ENCODE data around the gene NPC1L1.

The NPC1L1 gene

DNA sequence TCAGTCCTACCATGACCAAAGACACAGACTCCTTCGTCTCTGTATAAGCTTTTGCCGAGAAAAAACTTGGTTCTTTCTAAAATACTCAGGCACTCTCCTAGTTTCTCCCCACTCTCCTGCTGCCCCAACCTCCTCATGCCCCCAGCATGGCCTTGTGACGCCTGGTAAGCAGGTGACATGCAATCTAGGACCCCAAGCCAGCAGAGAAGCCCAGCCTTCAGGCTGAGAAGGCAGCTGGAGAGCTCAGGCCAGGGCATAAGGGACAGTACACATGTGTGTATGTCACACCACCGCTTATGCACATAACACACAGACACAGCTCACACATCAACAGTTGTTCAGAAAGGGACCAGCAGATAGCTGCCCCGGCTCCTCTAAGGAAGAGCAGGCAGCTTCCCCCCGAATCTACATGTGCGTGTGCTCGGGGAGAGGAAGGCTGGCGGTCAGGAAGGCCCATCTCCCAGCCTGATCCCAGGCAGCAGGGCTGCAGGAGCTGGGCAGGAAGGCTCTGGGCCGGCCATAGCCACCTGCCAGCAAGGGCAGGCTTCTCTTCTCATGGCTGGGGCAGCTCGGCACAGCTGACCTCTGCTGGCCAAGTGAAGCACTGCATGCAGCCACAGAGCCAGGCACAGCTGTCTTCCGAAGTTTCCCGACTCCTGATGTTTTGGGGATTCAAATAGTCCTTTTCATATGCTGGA, 24.1 kb upstream of the NPC1L1 start (continued):
- TF ChIP-seq ZNF155 (tag by site-specific recombination; IDR thresholded peaks at IDR 0.05), result no peak
- no peak for TF ChIP-seq GLIS1 (tag by site-specific recombination; IDR thresholded peaks at IDR 0.05)
- no peak for TF ChIP-seq ZNF404 (tag by site-specific recombination; IDR thresholded peaks at IDR 0.05)
- no peak for TF ChIP-seq GFI1B (tag by site-specific recombination; IDR thresholded peaks at IDR 0.05)
- TF ChIP-seq, protein P1, sequence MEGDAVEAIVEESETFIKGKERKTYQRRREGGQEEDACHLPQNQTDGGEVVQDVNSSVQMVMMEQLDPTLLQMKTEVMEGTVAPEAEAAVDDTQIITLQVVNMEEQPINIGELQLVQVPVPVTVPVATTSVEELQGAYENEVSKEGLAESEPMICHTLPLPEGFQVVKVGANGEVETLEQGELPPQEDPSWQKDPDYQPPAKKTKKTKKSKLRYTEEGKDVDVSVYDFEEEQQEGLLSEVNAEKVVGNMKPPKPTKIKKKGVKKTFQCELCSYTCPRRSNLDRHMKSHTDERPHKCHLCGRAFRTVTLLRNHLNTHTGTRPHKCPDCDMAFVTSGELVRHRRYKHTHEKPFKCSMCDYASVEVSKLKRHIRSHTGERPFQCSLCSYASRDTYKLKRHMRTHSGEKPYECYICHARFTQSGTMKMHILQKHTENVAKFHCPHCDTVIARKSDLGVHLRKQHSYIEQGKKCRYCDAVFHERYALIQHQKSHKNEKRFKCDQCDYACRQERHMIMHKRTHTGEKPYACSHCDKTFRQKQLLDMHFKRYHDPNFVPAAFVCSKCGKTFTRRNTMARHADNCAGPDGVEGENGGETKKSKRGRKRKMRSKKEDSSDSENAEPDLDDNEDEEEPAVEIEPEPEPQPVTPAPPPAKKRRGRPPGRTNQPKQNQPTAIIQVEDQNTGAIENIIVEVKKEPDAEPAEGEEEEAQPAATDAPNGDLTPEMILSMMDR (tag by site-specific recombination; IDR thresholded peaks at IDR 0.05), result peak; percentile 85
- TF ChIP-seq IKZF3 (tag by site-specific recombination; IDR thresholded peaks at IDR 0.05), result peak; percentile 21; the same call in 1 of the 2 replicates
- TF ChIP-seq ZNF341 (tag by site-specific recombination; IDR thresholded peaks at IDR 0.05; ENCODE audit: low read depth), result no peak
- TF ChIP-seq HOXA7 (CRISPR knock-in tag; IDR thresholded peaks at IDR 0.05; ENCODE audit: borderline replicate concordance), result no peak
- TF ChIP-seq ZXDB (tag by site-specific recombination; IDR thresholded peaks at IDR 0.05), result no peak
- TF ChIP-seq, protein P2, sequence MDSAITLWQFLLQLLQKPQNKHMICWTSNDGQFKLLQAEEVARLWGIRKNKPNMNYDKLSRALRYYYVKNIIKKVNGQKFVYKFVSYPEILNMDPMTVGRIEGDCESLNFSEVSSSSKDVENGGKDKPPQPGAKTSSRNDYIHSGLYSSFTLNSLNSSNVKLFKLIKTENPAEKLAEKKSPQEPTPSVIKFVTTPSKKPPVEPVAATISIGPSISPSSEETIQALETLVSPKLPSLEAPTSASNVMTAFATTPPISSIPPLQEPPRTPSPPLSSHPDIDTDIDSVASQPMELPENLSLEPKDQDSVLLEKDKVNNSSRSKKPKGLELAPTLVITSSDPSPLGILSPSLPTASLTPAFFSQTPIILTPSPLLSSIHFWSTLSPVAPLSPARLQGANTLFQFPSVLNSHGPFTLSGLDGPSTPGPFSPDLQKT (IDR thresholded peaks at IDR 0.05; ENCODE audit: borderline replicate concordance, low read depth, low read length), result no peak
- TF ChIP-seq ZNF140 (tag by site-specific recombination; IDR thresholded peaks at IDR 0.05), result no peak
- no peak for TF ChIP-seq KLF9 (tag by site-specific recombination; IDR thresholded peaks at IDR 0.05; ENCODE audit: low read depth)
- TF ChIP-seq, protein P3, sequence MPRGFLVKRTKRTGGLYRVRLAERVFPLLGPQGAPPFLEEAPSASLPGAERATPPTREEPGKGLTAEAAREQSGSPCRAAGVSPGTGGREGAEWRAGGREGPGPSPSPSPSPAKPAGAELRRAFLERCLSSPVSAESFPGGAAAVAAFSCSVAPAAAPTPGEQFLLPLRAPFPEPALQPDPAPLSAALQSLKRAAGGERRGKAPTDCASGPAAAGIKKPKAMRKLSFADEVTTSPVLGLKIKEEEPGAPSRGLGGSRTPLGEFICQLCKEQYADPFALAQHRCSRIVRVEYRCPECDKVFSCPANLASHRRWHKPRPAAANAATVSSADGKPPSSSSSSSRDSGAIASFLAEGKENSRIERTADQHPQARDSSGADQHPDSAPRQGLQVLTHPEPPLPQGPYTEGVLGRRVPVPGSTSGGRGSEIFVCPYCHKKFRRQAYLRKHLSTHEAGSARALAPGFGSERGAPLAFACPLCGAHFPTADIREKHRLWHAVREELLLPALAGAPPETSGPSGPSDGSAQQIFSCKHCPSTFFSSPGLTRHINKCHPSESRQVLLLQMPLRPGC (tag by site-specific recombination; IDR thresholded peaks at IDR 0.05), result no peak
- TF ChIP-seq ZSCAN16 (tag by site-specific recombination; IDR thresholded peaks at IDR 0.05), result no peak
- TF ChIP-seq, protein P4, sequence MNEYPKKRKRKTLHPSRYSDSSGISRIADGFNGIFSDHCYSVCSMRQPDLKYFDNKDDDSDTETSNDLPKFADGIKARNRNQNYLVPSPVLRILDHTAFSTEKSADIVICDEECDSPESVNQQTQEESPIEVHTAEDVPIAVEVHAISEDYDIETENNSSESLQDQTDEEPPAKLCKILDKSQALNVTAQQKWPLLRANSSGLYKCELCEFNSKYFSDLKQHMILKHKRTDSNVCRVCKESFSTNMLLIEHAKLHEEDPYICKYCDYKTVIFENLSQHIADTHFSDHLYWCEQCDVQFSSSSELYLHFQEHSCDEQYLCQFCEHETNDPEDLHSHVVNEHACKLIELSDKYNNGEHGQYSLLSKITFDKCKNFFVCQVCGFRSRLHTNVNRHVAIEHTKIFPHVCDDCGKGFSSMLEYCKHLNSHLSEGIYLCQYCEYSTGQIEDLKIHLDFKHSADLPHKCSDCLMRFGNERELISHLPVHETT (tag by site-specific recombination; IDR thresholded peaks at IDR 0.05), result no peak
- 0 out of 2 replicates have a peak, but pooled peaks have one; percentile 15 for TF ChIP-seq SCRT1 (tag by site-specific recombination; IDR thresholded peaks at IDR 0.05; ENCODE audit: borderline replicate concordance)
- no peak for TF ChIP-seq ZNF791 (tag by site-specific recombination; IDR thresholded peaks at IDR 0.05)
- no peak for TF ChIP-seq ZNF324 (tag by site-specific recombination; IDR thresholded peaks at IDR 0.05)

DNA sequence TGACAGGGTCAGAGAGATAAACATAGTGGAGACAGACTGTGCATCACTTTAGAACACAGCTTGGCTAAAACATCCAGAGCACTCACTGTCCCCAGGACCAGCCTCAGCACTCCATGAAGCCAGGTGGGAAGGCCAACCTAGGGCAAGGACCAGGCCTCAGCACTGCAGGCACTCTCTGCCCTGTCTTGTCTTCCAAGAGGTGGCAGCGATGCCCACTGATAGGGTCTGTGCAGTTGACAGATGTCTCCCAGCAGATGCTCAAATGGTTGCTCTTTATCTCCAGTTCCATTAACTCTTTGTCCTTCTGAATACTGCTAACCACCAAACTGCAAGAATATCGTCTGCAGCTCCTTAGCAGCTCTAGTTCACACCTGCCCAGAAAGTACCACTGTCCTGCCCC, 23.5 kb upstream of the NPC1L1 start:
- ChIA-PET POLR2A (interaction anchor here (1.1 to 2.6 kb wide), 8 partner anchors 9 to 350 kb away, joined by 3 to 34 read pairs (median 4); partner anchors contain the start of genes DDX56, NUDCD3 and TMED4), CTCF (interaction anchor here (0.6 to 2.1 kb wide), 19 partner anchors 9 to 545 kb away, joined by 3 to 17 read pairs (median 5); partner anchors contain the start of genes DBNL, DDX56, H2AZ2 and NUDCD3)
- Histone ChIP-seq H3K4me3 (ENCODE audit: low read depth, low read length) (no peak overlapping the region), H3K4me1 (ENCODE audit: control insufficient read depth, insufficient read depth, low read length) (no peaks in the 10 kb centered on the region; the same call in 1 of the 2 replicates), H3K36me3 (ENCODE audit: control insufficient read depth in 2 of 2, insufficient read depth in 1 of 2, low read length in 2 of 2) (peaks cover 11 to 60% of the 10 kb centered on the region in 2 experiments; a peak in 2 of 3 replicates), H3K27ac (ENCODE audit: extremely low read depth, low read depth, low read length) (no peak overlapping the region), H3K9me3 (ENCODE audit: control insufficient read depth, insufficient read depth, low read depth, low read length) (no peaks in the 10 kb centered on the region)
- TF ChIP-seq, protein P5, sequence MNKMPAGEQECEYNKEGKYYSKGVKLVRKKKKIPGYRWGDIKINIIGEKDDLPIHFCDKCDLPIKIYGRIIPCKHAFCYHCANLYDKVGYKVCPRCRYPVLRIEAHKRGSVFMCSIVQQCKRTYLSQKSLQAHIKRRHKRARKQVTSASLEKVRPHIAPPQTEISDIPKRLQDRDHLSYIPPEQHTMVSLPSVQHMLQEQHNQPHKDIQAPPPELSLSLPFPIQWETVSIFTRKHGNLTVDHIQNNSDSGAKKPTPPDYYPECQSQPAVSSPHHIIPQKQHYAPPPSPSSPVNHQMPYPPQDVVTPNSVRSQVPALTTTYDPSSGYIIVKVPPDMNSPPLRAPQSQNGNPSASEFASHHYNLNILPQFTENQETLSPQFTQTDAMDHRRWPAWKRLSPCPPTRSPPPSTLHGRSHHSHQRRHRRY (tag by site-specific recombination; IDR thresholded peaks at IDR 0.05), result no peak
- TF ChIP-seq, protein P6, sequence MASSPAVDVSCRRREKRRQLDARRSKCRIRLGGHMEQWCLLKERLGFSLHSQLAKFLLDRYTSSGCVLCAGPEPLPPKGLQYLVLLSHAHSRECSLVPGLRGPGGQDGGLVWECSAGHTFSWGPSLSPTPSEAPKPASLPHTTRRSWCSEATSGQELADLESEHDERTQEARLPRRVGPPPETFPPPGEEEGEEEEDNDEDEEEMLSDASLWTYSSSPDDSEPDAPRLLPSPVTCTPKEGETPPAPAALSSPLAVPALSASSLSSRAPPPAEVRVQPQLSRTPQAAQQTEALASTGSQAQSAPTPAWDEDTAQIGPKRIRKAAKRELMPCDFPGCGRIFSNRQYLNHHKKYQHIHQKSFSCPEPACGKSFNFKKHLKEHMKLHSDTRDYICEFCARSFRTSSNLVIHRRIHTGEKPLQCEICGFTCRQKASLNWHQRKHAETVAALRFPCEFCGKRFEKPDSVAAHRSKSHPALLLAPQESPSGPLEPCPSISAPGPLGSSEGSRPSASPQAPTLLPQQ (tag by site-specific recombination; IDR thresholded peaks at IDR 0.05), result no peak
- no peak for TF ChIP-seq ZNF214 (tag by site-specific recombination; IDR thresholded peaks at IDR 0.05; ENCODE audit: borderline replicate concordance)
- TF ChIP-seq KLF9 (tag by site-specific recombination; IDR thresholded peaks at IDR 0.05; ENCODE audit: low read depth), result no peak
- TF ChIP-seq ZNF768 (tag by site-specific recombination; IDR thresholded peaks at IDR 0.05), result no peak
- TF ChIP-seq SALL2 (tag by site-specific recombination; IDR thresholded peaks at IDR 0.05; ENCODE audit: borderline replicate concordance), result no peak
- TF ChIP-seq, protein P7, sequence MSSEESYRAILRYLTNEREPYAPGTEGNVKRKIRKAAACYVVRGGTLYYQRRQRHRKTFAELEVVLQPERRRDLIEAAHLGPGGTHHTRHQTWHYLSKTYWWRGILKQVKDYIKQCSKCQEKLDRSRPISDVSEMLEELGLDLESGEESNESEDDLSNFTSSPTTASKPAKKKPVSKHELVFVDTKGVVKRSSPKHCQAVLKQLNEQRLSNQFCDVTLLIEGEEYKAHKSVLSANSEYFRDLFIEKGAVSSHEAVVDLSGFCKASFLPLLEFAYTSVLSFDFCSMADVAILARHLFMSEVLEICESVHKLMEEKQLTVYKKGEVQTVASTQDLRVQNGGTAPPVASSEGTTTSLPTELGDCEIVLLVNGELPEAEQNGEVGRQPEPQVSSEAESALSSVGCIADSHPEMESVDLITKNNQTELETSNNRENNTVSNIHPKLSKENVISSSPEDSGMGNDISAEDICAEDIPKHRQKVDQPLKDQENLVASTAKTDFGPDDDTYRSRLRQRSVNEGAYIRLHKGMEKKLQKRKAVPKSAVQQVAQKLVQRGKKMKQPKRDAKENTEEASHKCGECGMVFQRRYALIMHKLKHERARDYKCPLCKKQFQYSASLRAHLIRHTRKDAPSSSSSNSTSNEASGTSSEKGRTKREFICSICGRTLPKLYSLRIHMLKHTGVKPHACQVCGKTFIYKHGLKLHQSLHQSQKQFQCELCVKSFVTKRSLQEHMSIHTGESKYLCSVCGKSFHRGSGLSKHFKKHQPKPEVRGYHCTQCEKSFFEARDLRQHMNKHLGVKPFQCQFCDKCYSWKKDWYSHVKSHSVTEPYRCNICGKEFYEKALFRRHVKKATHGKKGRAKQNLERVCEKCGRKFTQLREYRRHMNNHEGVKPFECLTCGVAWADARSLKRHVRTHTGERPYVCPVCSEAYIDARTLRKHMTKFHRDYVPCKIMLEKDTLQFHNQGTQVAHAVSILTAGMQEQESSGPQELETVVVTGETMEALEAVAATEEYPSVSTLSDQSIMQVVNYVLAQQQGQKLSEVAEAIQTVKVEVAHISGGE (tag by site-specific recombination; conservative IDR thresholded peaks at IDR 0.05; ENCODE audit: low read depth), result no peak

Measured in HEK293 (cell line).